Loucy (cell line): ENCODE data around the gene ABHD6.

Source experiments
- CTCF ChIP-seq: fragments of 200-600 bp; sonication (generic); conservative IDR thresholded peaks from 2 replicates; pipeline ENCODE4 v1.5.1; 2014; ENCODE audit warnings: mild to moderate bottlenecking, antibody characterized with exemption, low read length
- EZH2phosphoT487 ChIP-seq: fragments of 200-600 bp; IDR thresholded peaks from 2 replicates; pipeline ENCODE4 v1.6.1; 2018; ENCODE audit warnings: antibody characterized with exemption, mild to moderate bottlenecking, moderate library complexity, borderline replicate concordance

GRCh38 chr3:58214484-58215316, 22.9 kb upstream of the ABHD6 start:
- TF ChIP-seq CTCF: peak; percentile 18; the same call in 1 of the 2 replicates
- TF ChIP-seq EZH2phosphoT487: no peak
